Mesenchymal stem cell (in vitro differentiated cells and primary cell): ENCODE results near the gene FTH1.

Experiments used
- DNase-seq: peaks from one replicate; pipeline ENCODE4 v3.0.0-alpha.2; 2013
- H2AFZ ChIP-seq: one replicate; pipeline ENCODE4 v1.6.1; 2013; ENCODE audit warnings: low read depth, mild to moderate bottlenecking, control low read depth, inconsistent platforms, low read length, moderate library complexity
- H2AK5ac ChIP-seq: 2 replicates; pipeline ENCODE4 v1.6.1; 2013; ENCODE audit warnings: low read length, moderate library complexity, mild to moderate bottlenecking, inconsistent platforms; ENCODE audit not compliant: severe bottlenecking
- H2BK120ac ChIP-seq: one replicate; pipeline ENCODE4 v1.6.1; 2013; ENCODE audit warnings: low read depth, mild to moderate bottlenecking, inconsistent platforms, low read length, moderate library complexity
- H2BK12ac ChIP-seq, 2 experiments: one replicate each; pipeline ENCODE4 v1.6.1; 2013; ENCODE audit warnings: inconsistent platforms in 2 of 2, low read length in 2 of 2, mild to moderate bottlenecking in 2 of 2, moderate library complexity in 2 of 2, control low read depth in 1 of 2
- H2BK15ac ChIP-seq: one replicate; pipeline ENCODE4 v1.6.1; 2013; ENCODE audit warnings: mild to moderate bottlenecking, low read depth, inconsistent platforms; ENCODE audit not compliant: poor library complexity, severe bottlenecking
- H2BK5ac ChIP-seq: 2 replicates; pipeline ENCODE4 v1.6.1; 2013; ENCODE audit warnings: low read depth, mild to moderate bottlenecking, low read length, control low read depth, inconsistent platforms; ENCODE audit not compliant: poor library complexity, severe bottlenecking
- H3K14ac ChIP-seq, 2 experiments: one replicate each; pipeline ENCODE4 v1.6.1; 2013; ENCODE audit warnings: inconsistent platforms in 2 of 2, low read length in 2 of 2, control low read depth in 1 of 2, mild to moderate bottlenecking in 1 of 2, moderate library complexity in 1 of 2
- H3K18ac ChIP-seq, 2 experiments: one replicate each; pipeline ENCODE4 v1.6.1; 2013; ENCODE audit warnings: inconsistent platforms in 2 of 2, low read length in 2 of 2, control low read depth in 1 of 2, low read depth in 1 of 2, mild to moderate bottlenecking in 1 of 2
- H3K23ac ChIP-seq, 2 experiments: one replicate each; pipeline ENCODE4 v1.6.1; 2013; ENCODE audit warnings: inconsistent platforms in 2 of 2, low read length in 2 of 2, mild to moderate bottlenecking in 2 of 2, moderate library complexity in 2 of 2, control low read depth in 1 of 2
- H3K27ac ChIP-seq: 2 replicates; pipeline ENCODE4 v1.5.1; 2013; ENCODE audit warnings: mild to moderate bottlenecking, moderate library complexity, low read length, control low read depth, inconsistent platforms; ENCODE audit not compliant: poor library complexity, severe bottlenecking
- H3K27me3 ChIP-seq, 2 experiments: 2 replicates each; pipeline versions ENCODE4 v1.6.1 to v1.7.0; 2013; ENCODE audit warnings: low read length in 2 of 2, mild to moderate bottlenecking in 2 of 2, moderate library complexity in 2 of 2, control low read depth in 1 of 2, inconsistent platforms in 1 of 2; ENCODE audit not compliant: control insufficient read depth in 1 of 2, insufficient read depth in 1 of 2
- H3K36me3 ChIP-seq, 2 experiments: 2 replicates each; pipeline versions ENCODE4 v1.6.1 to v1.7.0; 2013; ENCODE audit warnings: low read length in 2 of 2, control low read depth in 1 of 2, inconsistent platforms in 1 of 2, low read depth in 1 of 2, mild to moderate bottlenecking in 1 of 2; ENCODE audit not compliant: insufficient read depth in 2 of 2, control insufficient read depth in 1 of 2
- H3K4ac ChIP-seq, 2 experiments: one replicate each; pipeline ENCODE4 v1.6.1; 2013; ENCODE audit warnings: inconsistent platforms in 2 of 2, low read length in 2 of 2, mild to moderate bottlenecking in 2 of 2, moderate library complexity in 2 of 2, control low read depth in 1 of 2, low read depth in 1 of 2
- H3K4me1 ChIP-seq: 2 replicates; pipeline ENCODE4 v1.6.1; 2013; ENCODE audit warnings: low read depth, low read length, control low read depth; ENCODE audit not compliant: control insufficient read depth, insufficient read depth
- H3K4me2 ChIP-seq: 2 replicates; pipeline ENCODE4 v1.6.1; 2013; ENCODE audit warnings: low read length, mild to moderate bottlenecking, inconsistent platforms; ENCODE audit not compliant: poor library complexity, severe bottlenecking
- H3K4me3 ChIP-seq, 2 experiments: 2 replicates each; pipeline versions ENCODE4 v1.5.1 to v1.7.0; 2013; ENCODE audit warnings: low read length in 2 of 2, mild to moderate bottlenecking in 2 of 2, control low read depth in 1 of 2, low read depth in 1 of 2; ENCODE audit not compliant: insufficient read depth in 1 of 2
- H3K79me1 ChIP-seq: replicated peaks from 2 replicates; pipeline ENCODE4 v1.6.1; 2013; ENCODE audit warnings: mild to moderate bottlenecking, control low read depth, low read length, inconsistent platforms; ENCODE audit not compliant: poor library complexity, severe bottlenecking
- H3K9ac ChIP-seq: 2 replicates; pipeline ENCODE4 v1.7.0; 2013; ENCODE audit warnings: mild to moderate bottlenecking, low read length, moderate library complexity
- H3K9me3 ChIP-seq: 2 replicates; pipeline ENCODE4 v1.7.0; 2013; ENCODE audit warnings: mild to moderate bottlenecking, low read length; ENCODE audit not compliant: control insufficient read depth
- H4K8ac ChIP-seq: one replicate; pipeline ENCODE4 v1.6.1; 2013; ENCODE audit warnings: inconsistent platforms, mild to moderate bottlenecking, low read length, moderate library complexity
- H4K91ac ChIP-seq: one replicate; pipeline ENCODE4 v1.6.1; 2013; ENCODE audit warnings: mild to moderate bottlenecking, low read length, inconsistent platforms
- WGBS: methylation state at CpG from one replicate; pipeline ENCODE4 v1.1.7; 2013; ENCODE audit warnings: mixed read lengths; 5-methylcytosine and 5-hydroxymethylcytosine counted together

FTH1 gene

DNA sequence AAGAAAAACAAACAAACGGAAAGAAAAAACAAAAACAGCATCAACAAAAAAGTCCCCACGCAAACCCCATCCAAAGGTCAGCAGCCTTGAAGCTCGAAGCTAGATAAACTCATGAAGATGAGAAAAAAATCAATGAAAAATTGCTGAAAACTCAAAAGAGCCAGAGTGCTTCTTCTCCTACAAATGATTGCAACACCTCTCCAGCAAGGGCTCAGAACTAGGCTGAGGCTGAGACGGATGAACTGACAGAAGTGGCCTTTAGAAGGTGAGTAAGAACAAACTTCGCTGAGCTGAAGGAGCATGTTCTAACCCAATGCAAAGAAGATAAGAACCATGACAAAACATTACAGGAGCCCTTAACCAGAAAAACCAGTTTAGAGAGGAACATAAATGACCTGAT, 18.4 kb upstream of the FTH1 start:
- Histone ChIP-seq H3K4me1 (peaks cover 2% of the 10 kb centered on the region), H2BK5ac (no peak overlapping the region)
- 80% methylated on average over 5 of the region's 5 CpGs for WGBS

DNA sequence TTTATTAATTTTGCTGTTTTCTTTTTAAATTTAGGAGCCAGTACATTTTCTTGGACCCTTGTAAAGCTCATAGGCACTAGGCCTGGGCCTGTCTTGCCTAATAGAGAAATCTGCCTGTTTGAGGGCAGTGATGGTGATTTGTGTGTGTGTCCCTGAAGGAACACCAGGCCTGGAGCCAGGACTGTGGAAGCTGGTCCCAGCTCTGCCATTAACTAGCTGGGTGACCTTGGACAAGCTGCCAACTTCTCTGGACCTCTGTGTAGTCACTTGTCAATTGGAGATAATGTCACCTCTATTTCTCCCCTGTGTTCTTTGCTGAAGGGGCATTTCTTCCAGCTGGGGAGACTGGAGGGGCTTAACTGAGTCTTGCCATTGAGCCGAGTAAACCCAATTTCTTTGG, 16.0 kb upstream of the FTH1 start:
- Histone ChIP-seq H3K9ac (no peak overlapping the region), H2BK15ac (no peak overlapping the region), H2AFZ (no peak overlapping the region), H3K4me1 (peaks cover 2% of the 10 kb centered on the region), H3K23ac (no peak overlapping the region), H3K4me3 (no peak overlapping the region), H4K91ac (no peak overlapping the region), H4K8ac (no peak overlapping the region), H2BK120ac (no peak overlapping the region), H3K14ac (no peak overlapping the region), H3K36me3 (no peaks in the 10 kb centered on the region), H3K27me3 (no peaks in the 10 kb centered on the region), H3K18ac (no peak overlapping the region), H2AK5ac (no peak overlapping the region), H2BK5ac (no peak overlapping the region), H3K4me2 (no peak overlapping the region), H3K4ac (no peak overlapping the region), H3K9me3 (peaks cover 17% of the 10 kb centered on the region), H3K27ac (no peak overlapping the region), H3K79me1 (no peaks in the 10 kb centered on the region), H2BK12ac (no peak overlapping the region)
- WGBS = 100% methylated on average over 1 of the region's 1 CpG
- DNase-seq = no peak

More for the DNA sequence above, 18.4 kb upstream of the FTH1 start:
- H3K36me3 ChIP-seq = no peaks in the 10 kb centered on the region
- H3K27ac ChIP-seq = no peak overlapping the region
- no peak overlapping the region for H3K4me3 ChIP-seq
- DNase-seq = no peak
- H3K4ac ChIP-seq = no peak overlapping the region
- no peak overlapping the region for H3K23ac ChIP-seq
- H2AFZ ChIP-seq = no peak overlapping the region
- H4K8ac ChIP-seq = no peak overlapping the region
- no peak overlapping the region for H2BK15ac ChIP-seq
- H4K91ac ChIP-seq = no peak overlapping the region
- no peak overlapping the region for H2AK5ac ChIP-seq
- no peak overlapping the region for H3K14ac ChIP-seq
- no peaks in the 10 kb centered on the region for H3K79me1 ChIP-seq
- no peak overlapping the region for H3K4me2 ChIP-seq
- peaks cover 22% of the 10 kb centered on the region for H3K9me3 ChIP-seq
- no peaks in the 10 kb centered on the region for H3K27me3 ChIP-seq
- no peak overlapping the region for H3K9ac ChIP-seq
- no peak overlapping the region for H3K18ac ChIP-seq
- no peak overlapping the region for H2BK12ac ChIP-seq
- no peak overlapping the region for H2BK120ac ChIP-seq

DNA sequence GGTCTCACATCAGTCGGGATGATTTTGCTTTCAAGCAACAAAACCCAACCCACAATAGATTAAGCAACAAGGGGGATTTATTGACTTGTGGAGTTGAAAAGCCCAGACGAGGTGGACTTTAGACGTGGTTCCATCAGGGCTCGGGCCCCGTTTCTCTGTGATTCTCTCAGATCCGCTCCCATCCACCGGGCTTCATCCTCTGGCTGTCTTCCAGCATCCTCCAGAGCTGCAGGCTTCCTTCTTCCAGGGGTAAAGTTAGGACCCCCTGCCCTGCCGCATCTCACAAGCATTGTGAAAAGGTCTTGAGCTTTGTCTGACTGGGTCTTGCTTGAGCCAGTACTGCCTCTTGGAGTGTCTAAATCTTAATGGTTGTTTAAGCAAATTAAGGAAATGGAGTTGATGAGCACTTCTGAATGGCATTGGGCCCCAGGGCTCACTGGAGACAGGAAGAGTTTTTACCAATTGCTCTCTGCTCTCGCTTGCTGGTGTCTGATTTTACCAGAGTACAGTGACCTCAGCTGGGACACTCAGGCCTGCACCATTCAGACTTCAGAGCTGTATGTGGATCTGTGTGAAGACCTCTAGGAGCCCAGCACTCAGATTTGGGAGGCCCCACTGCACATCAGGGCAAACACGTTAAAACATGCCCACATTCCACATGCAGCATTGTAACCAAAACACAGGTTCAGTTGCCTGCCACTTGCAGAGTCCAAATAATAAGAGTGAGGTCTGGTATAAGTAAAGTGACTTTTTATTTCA, 13.5 kb upstream of the FTH1 start:
- no peak for DNase-seq
- Histone ChIP-seq H3K9me3 (peaks cover under 1% of the 10 kb centered on the region), H2AFZ (no peak overlapping the region), H3K9ac (peak overlapping the region; percentile 43), H4K91ac (no peak overlapping the region), H3K4me1 (peaks cover 2% of the 10 kb centered on the region), H3K18ac (no peak overlapping the region), H3K36me3 (no peaks in the 10 kb centered on the region), H2AK5ac (no peak overlapping the region), H2BK5ac (no peak overlapping the region), H3K4ac (peak overlapping the region; percentile 36 to 56), H2BK120ac (no peak overlapping the region), H3K4me2 (no peak overlapping the region), H3K27ac (no peak overlapping the region), H2BK15ac (peak overlapping the region; percentile 49), H3K23ac (no peak overlapping the region), H3K14ac (no peak overlapping the region), H4K8ac (peak overlapping the region; percentile 61), H3K4me3 (no peak overlapping the region), H2BK12ac (peak overlapping the region in 1 of 2 experiments; percentile 55), H3K79me1 (no peaks in the 10 kb centered on the region), H3K27me3 (no peaks in the 10 kb centered on the region)
- WGBS = 95% methylated on average over 9 of the region's 10 CpGs

DNA sequence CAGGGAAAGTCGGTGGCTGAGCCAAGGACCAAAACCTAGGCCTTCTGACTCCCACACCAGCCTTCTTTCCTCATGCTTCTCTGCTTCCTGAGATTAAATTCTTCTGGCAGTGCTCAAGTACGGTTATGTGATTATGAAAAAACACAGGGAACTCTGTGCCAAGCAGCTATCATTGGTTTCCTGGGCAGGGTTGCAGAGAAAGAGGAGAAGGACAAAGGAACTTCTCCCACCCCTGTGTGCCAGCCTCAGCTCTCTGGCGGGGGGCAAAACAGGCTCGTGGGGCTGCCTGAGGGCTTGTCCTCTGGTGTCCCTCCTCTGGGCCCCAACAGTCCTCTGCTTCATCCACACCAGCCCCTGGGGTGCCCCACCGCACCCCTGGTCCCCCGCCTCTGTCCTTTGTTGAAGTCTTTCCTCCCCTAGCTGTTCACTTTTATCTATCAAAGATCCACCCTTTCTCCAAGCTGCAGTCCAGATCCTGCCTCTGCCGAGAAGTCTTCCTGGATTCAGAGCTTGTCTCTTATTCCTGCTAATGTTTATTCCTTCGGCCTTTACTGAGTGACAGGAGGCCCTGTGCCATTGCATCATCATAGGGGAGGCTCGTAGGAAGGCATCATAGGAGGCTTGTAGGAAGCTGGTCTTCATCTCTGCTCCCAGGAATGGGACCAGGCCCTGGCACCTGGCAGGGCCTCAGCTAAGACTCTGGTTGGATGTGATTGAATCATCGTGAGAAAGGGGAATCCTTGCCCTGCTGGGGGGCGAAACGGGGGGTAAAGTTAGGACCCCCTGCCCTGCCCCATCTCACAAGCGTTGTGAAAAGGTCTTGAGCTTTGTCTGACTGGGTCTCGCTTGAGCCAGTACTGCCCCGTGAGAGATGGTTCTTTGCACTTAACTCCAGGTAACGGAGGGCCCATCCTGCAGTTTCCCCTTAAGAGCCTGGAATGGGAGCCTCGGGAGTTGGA, 11.5 kb upstream of the FTH1 start:
- peak overlapping the region; percentile 1 for H2BK15ac ChIP-seq
- no peak overlapping the region for H2AFZ ChIP-seq
- no peaks in the 10 kb centered on the region for H3K36me3 ChIP-seq
- H2BK5ac ChIP-seq = no peak overlapping the region
- H3K4me3 ChIP-seq = no peak overlapping the region
- no peaks in the 10 kb centered on the region for H3K9me3 ChIP-seq
- no peak overlapping the region for H3K4me2 ChIP-seq
- peaks cover 7% of the 10 kb centered on the region for H3K4me1 ChIP-seq
- no peak overlapping the region for H3K4ac ChIP-seq
- H3K79me1 ChIP-seq = no peaks in the 10 kb centered on the region
- H2AK5ac ChIP-seq = no peak overlapping the region
- no peak overlapping the region for H3K14ac ChIP-seq
- H4K8ac ChIP-seq = no peak overlapping the region
- H2BK120ac ChIP-seq = no peak overlapping the region
- H3K23ac ChIP-seq = no peak overlapping the region
- DNase-seq = no peak
- H3K27ac ChIP-seq = no peak overlapping the region
- H3K18ac ChIP-seq = peak overlapping the region in 1 of 2 experiments; percentile 14
- H3K27me3 ChIP-seq = no peaks in the 10 kb centered on the region
- peak overlapping the region in 1 of 2 experiments; percentile 32 for H2BK12ac ChIP-seq
- WGBS = 89% methylated on average over 16 of the region's 17 CpGs
- peak overlapping the region; percentile 68 for H3K9ac ChIP-seq
- peak overlapping the region; percentile 41 for H4K91ac ChIP-seq
